HL-60 (cell line): Measurements from ENCODE around the gene IL11.

Experiments
- DNase-seq, 2 experiments: peaks; one replicate each; pipeline ENCODE4 v3.0.0-alpha.2; 2010 to 2020; ENCODE audit warnings: low read depth in 1 of 2, low spot score in 1 of 2
- H3K27ac ChIP-seq: fragments of 250-450 bp; sonication (Bioruptor Pico); replicated peaks from 2 replicates; pipeline ENCODE4 v1.5.1; 2020; ENCODE audit warnings: mild to moderate bottlenecking, moderate library complexity
- H3K27me3 ChIP-seq: fragments of 250-450 bp; sonication (Bioruptor Pico); 2 replicates; pipeline ENCODE4 v1.5.1; 2021; ENCODE audit warnings: mild to moderate bottlenecking, moderate library complexity; ENCODE audit not compliant: insufficient read depth, poor library complexity, severe bottlenecking
- H3K4me3 ChIP-seq: replicated peaks from 2 replicates; pipeline ENCODE4 v1.5.1; 2011; ENCODE audit warnings: mild to moderate bottlenecking, control low read depth, low read length; ENCODE audit not compliant: insufficient read depth
- CTCF ChIP-seq: IDR thresholded peaks from one replicate; pipeline ENCODE4 v1.5.1; 2011; ENCODE audit warnings: low read length, control low read depth, inconsistent platforms; ENCODE audit not compliant: insufficient read depth
- GABPA ChIP-seq: IDR thresholded peaks from 2 replicates; pipeline ENCODE4 v1.6.1; 2012; ENCODE audit warnings: low read depth
- POLR2AphosphoS5 ChIP-seq: IDR thresholded peaks from 2 replicates; pipeline ENCODE4 v1.6.1; 2012; ENCODE audit warnings: low read depth
- SPI1 ChIP-seq: IDR thresholded peaks from 2 replicates; pipeline ENCODE4 v1.6.1; 2012; ENCODE audit warnings: low read depth, mild to moderate bottlenecking, borderline replicate concordance
- TF ChIP-seq, protein P1 (sequence below): IDR thresholded peaks from 2 replicates; pipeline ENCODE4 v1.6.1; 2012; ENCODE audit warnings: low read depth; ENCODE audit not compliant: insufficient replicate concordance

Gene IL11

DNA sequence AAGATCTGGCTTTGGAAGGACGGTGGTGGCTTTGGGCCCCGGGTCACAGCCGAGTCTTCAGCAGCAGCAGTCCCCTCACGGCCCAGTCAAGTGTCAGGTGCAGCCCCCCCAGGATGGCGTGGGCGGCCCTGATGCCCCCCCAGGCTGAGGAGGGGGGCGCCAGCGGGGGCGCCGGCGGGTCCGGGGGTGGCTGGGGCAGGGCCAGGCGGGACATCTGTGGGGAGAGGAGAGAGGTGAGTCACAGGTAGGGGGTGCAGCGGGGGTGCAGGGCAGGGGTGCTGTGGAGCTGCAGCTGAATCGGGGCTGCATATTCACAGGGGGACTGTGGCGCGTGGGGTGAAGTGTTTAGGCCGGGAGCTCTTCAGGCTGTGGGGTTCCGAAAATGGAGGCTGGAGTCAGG, 4.3 kb downstream of the IL11 start:
- Histone ChIP-seq H3K4me3 (no peak overlapping the region), H3K27ac (no peak overlapping the region), H3K27me3 (peaks cover 21% of the 10 kb centered on the region)
- TF ChIP-seq CTCF (no peak), SPI1 (no peak), GABPA (no peak), POLR2AphosphoS5 (no peak)
- TF ChIP-seq, protein P1, sequence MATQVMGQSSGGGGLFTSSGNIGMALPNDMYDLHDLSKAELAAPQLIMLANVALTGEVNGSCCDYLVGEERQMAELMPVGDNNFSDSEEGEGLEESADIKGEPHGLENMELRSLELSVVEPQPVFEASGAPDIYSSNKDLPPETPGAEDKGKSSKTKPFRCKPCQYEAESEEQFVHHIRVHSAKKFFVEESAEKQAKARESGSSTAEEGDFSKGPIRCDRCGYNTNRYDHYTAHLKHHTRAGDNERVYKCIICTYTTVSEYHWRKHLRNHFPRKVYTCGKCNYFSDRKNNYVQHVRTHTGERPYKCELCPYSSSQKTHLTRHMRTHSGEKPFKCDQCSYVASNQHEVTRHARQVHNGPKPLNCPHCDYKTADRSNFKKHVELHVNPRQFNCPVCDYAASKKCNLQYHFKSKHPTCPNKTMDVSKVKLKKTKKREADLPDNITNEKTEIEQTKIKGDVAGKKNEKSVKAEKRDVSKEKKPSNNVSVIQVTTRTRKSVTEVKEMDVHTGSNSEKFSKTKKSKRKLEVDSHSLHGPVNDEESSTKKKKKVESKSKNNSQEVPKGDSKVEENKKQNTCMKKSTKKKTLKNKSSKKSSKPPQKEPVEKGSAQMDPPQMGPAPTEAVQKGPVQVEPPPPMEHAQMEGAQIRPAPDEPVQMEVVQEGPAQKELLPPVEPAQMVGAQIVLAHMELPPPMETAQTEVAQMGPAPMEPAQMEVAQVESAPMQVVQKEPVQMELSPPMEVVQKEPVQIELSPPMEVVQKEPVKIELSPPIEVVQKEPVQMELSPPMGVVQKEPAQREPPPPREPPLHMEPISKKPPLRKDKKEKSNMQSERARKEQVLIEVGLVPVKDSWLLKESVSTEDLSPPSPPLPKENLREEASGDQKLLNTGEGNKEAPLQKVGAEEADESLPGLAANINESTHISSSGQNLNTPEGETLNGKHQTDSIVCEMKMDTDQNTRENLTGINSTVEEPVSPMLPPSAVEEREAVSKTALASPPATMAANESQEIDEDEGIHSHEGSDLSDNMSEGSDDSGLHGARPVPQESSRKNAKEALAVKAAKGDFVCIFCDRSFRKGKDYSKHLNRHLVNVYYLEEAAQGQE, result no peak
- DNase-seq, result no peak

GRCh38 chr19:55365245-55365644, 5.0 kb downstream of the IL11 start:
- Histone ChIP-seq H3K27me3 (peaks cover 16% of the 10 kb centered on the region), H3K4me3 (no peak overlapping the region), H3K27ac (no peak overlapping the region)
- DNase-seq, result no peak
- TF ChIP-seq POLR2AphosphoS5, result no peak
- no peak for TF ChIP-seq GABPA
- TF ChIP-seq SPI1, result no peak
- TF ChIP-seq, protein P1, result no peak
- no peak for TF ChIP-seq CTCF

DNA sequence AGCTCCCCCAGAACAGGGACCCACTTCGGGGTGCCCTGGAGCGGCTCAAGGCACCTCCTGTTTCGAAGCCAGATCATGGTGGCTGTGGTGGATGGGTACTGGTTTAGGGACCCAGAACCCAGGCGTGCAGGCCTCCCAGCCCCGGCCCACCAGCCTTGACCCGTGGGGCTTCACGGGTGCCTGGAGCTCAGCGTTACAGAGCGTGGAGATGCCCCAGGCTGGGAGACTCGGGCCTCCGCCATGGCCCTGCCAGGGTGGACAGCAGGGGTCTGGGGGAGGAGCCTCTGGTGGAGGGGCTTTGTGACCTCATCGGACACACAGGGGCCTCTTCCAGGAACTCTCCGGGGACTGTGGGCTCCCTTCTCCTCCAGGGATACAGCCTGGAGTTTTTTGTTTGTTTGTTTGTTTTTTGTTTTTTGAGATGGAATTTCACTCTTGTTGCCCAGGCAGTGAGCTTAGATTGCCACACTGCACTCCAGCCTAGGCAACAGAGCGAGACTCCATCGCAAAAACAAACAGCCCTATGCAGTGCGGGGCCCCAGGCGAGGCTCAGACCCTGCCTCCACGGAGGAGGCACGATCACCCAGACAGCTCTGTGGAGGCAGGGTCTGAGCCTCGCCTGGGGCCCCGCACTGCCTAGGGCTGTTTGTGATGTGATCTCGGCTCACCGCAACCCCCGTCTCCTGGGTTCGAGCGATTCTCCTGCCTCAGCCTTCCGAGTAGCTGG, 7.1 kb downstream of the IL11 start, which contains the start of gene GARIN5B:
Gene GARIN5B (minus strand): TSS at position 271 of the 727 bp plus-strand sequence. CDS start 194 bp downstream, at position 77.
- no peak within 1 kb of the TSS for H3K27ac ChIP-seq
- TF ChIP-seq SPI1 (no peak), GABPA (no peak), CTCF (no peak), POLR2AphosphoS5 (no peak)
- TF ChIP-seq, protein P1, result no peak
- DNase-seq, result no peak

More for the DNA sequence above, 7.1 kb downstream of the IL11 start, which contains the start of gene GARIN5B:
- Histone ChIP-seq H3K4me3 (no peak within 1 kb of the TSS), H3K27me3 (no peaks in the 10 kb centered on the region)
